Transverse colon (tissue), 4 donors: Measurements from ENCODE around the gene ATP6V1F.

ENCODE experiments used
- EP300 ChIP-seq: sonication (generic); formaldehyde crosslinking; IDR thresholded peaks from one replicate; pipeline ENCODE4 v1.6.1; 2017; ENCODE audit warnings: antibody characterized with exemption, low read depth
- POLR2A ChIP-seq: fragments of 450-650 bp; IDR thresholded peaks from one replicate; pipeline ENCODE4 v1.6.1; 2016; ENCODE audit warnings: antibody characterized with exemption, mild to moderate bottlenecking, moderate library complexity
- POLR2AphosphoS5 ChIP-seq, 3 donors: sonication (generic); formaldehyde crosslinking; IDR thresholded peaks; one replicate each; pipeline ENCODE4 v1.6.1; 2016; ENCODE audit warnings: antibody characterized with exemption in 3 of 3
- TF ChIP-seq, protein P1 (sequence below), 5 experiments: fragments of 200-600 bp in 3 of 5; fragments of 450-650 bp in 2 of 5; sonication (generic) in 3 of 5; IDR thresholded peaks; 1 replicate in 2 of 5; 2 replicates in 3 of 5; pipeline ENCODE4 v1.5.1; 2016 to 2017; ENCODE audit warnings: antibody characterized with exemption in 5 of 5, inconsistent platforms in 3 of 5, mild to moderate bottlenecking in 2 of 5, moderate library complexity in 1 of 5

- TF ChIP-seq, protein P1, sequence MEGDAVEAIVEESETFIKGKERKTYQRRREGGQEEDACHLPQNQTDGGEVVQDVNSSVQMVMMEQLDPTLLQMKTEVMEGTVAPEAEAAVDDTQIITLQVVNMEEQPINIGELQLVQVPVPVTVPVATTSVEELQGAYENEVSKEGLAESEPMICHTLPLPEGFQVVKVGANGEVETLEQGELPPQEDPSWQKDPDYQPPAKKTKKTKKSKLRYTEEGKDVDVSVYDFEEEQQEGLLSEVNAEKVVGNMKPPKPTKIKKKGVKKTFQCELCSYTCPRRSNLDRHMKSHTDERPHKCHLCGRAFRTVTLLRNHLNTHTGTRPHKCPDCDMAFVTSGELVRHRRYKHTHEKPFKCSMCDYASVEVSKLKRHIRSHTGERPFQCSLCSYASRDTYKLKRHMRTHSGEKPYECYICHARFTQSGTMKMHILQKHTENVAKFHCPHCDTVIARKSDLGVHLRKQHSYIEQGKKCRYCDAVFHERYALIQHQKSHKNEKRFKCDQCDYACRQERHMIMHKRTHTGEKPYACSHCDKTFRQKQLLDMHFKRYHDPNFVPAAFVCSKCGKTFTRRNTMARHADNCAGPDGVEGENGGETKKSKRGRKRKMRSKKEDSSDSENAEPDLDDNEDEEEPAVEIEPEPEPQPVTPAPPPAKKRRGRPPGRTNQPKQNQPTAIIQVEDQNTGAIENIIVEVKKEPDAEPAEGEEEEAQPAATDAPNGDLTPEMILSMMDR (IDR thresholded peaks at IDR 0.05): no peak
- TF ChIP-seq POLR2A (no peak), EP300 (no peak), POLR2AphosphoS5 (IDR thresholded peaks at IDR 0.05) (no peak)
Observed at GRCh38 chr7:128849156-128849515, 13.5 kb upstream of the ATP6V1F start.
